Osteocyte (in vitro differentiated cells): ENCODE data around the gene NEAT1. TPM values are rescaled to one million over a fixed set of nuclear protein-coding genes. Genes with fewer than 3 reads are reported as not detected.

Experiments used
- DNase-seq: peaks from one replicate; pipeline ENCODE4 v3.0.0; 2021; ENCODE audit warnings: mixed read lengths; ENCODE audit not compliant: unreplicated experiment; ENCODE audit errors: extremely low spot score
- H3K27ac Mint-ChIP-seq: one replicate; pipeline ENCODE4 v1.8.0; 2021; ENCODE audit warnings: mild to moderate bottlenecking, mixed read lengths; ENCODE audit not compliant: unreplicated experiment
- H3K27me3 Mint-ChIP-seq: one replicate; pipeline ENCODE4 v1.8.0; 2021; ENCODE audit warnings: mixed read lengths; ENCODE audit not compliant: unreplicated experiment
- H3K36me3 Mint-ChIP-seq: one replicate; pipeline ENCODE4 v1.8.0; 2021; ENCODE audit warnings: mixed read lengths; ENCODE audit not compliant: unreplicated experiment
- H3K4me1 Mint-ChIP-seq: one replicate; pipeline ENCODE4 v1.8.0; 2021; ENCODE audit warnings: mixed read lengths; ENCODE audit not compliant: unreplicated experiment
- H3K4me3 Mint-ChIP-seq: one replicate; pipeline ENCODE4 v1.8.0; 2021; ENCODE audit warnings: mild to moderate bottlenecking, moderate library complexity, mixed read lengths; ENCODE audit not compliant: unreplicated experiment
- H3K9me3 Mint-ChIP-seq: one replicate; pipeline ENCODE4 v1.8.0; 2021; ENCODE audit warnings: mixed read lengths; ENCODE audit not compliant: unreplicated experiment
- CTCF ChIP-seq: fragments of 200-600 bp; sonication (generic); IDR thresholded peaks from 2 replicates; pipeline ENCODE4 v1.5.0; 2021; ENCODE audit warnings: antibody characterized with exemption, mild to moderate bottlenecking, moderate library complexity
- total RNA-seq: library from RNA; stranded (reverse); gene quantifications from 2 replicates; pipeline ENCODE4 v1.2.1, GENCODE V29; 2021

NEAT1 gene
- total RNA-seq, 1 donor from 2014 or later, result 534 TPM

- Mint-ChIP-seq H3K27ac (peak overlapping the region; percentile 93), H3K4me1 (peaks cover 56% of the 10 kb centered on the region), H3K4me3 (peak overlapping the region; percentile 56), H3K27me3 (no peaks in the 10 kb centered on the region), H3K9me3 (no peaks in the 10 kb centered on the region), H3K36me3 (no peaks in the 10 kb centered on the region)
- DNase-seq, result no peak
- peak; percentile 45 for TF ChIP-seq CTCF
Observed at GRCh38 chr11:65479184-65480145, 56.9 kb downstream of the NEAT1 start.

GRCh38 chr11:65482306-65482850 is 59.8 kb downstream of the NEAT1 start:
- Mint-ChIP-seq H3K9me3 (no peaks in the 10 kb centered on the region), H3K4me3 (no peak overlapping the region), H3K4me1 (peaks cover 72% of the 10 kb centered on the region), H3K27ac (peak overlapping the region; percentile 92), H3K36me3 (no peaks in the 10 kb centered on the region), H3K27me3 (no peaks in the 10 kb centered on the region)
- DNase-seq, result no peak
- TF ChIP-seq CTCF, result no peak

DNA sequence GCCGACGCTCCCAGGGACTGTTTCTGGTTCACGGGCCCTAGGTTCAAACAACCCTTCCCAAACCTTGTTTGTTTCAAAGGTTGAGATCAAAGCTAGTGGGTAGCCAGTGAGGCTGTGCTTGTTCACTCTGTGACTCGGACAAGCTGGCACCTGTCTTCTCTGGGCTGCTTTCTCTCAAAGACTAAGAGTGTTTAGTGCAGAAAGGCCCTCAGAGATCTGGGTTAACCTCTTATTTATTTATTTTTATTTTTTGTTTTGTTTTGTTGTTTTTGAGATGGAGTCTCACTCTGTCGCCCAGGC is 63.3 kb downstream of the NEAT1 start:
- Mint-ChIP-seq H3K9me3 (no peaks in the 10 kb centered on the region), H3K27me3 (no peaks in the 10 kb centered on the region), H3K36me3 (no peaks in the 10 kb centered on the region), H3K4me3 (no peak overlapping the region), H3K4me1 (peaks cover 76% of the 10 kb centered on the region), H3K27ac (no peak overlapping the region)
- DNase-seq, result no peak
- TF ChIP-seq CTCF, result no peak

GRCh38 chr11:65486570-65487466 is 64.2 kb downstream of the NEAT1 start:
- no peak for TF ChIP-seq CTCF
- Mint-ChIP-seq H3K36me3 (no peaks in the 10 kb centered on the region), H3K9me3 (no peaks in the 10 kb centered on the region), H3K27me3 (no peaks in the 10 kb centered on the region), H3K27ac (no peak overlapping the region), H3K4me3 (peak overlapping the region; percentile 26), H3K4me1 (peaks cover 81% of the 10 kb centered on the region)
- DNase-seq, result no peak
